ENCODE measurements around the gene MTG2.

The MTG2 gene

DNA sequence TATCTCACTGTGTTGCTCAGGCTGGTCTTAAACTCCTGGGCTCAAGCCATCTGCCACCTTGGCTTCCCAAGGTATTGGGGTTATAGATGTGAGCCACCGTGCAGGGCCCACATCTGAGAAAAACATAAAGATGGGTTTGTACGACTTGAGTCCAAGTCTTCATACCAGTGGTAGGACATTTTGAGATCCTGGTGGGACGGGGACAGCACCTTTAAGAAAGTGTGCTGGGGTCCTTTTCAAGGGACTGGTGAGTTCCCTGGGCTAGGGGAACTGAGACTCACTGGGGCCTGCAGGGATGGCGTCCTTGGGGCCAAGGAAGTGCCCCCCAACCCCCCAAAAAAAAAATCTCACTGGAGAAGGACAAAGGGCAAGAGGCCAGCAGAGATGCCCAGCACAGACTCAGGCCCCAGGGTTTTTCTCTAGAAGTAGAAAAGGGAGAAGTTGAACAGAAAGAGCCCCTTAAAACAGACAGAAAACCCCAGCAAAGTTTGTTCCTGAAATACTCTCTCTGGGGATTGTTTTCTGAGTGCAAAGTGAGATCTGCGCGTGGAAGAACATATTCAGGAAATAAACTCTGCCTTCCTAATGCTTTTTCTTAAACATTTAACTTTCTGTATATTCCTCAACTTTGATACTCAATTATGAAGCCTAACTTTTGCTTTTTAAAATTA, 66.2 kb downstream of the MTG2 start:
- no peak for DNase-seq (ENCODE audit: low spot score)

DNA sequence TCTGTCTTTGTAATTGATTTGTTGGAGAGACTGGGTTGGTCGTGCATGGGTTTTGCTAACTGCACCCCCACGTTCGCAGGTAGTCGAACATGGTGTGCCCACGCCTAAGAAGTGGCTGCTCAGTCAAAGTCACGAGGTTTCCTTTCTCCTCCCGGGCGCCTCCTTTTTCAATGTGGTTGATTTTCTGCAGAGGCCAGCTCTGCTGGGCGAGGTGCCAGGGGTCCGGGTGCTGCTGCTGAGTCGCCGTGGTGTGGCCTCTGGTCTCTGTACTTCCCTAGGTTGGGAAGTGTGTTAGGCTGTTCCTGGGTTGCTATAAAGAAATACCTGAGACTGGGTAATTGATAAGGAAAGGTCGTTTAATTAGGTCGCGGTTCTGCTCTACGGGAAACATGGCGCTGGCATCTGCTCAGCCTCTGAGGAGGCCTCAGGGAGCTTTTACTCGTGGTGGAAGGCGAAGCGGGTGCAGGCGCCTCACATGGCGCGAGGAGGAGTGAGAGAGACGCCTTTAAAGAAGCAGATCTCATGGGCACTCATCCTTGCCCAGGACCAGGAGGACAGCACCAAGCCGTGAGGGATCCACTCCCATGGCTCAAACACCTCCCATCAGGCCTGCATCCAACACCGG, 69.6 kb downstream of the MTG2 start:
- no peak for DNase-seq (ENCODE audit: low spot score)
